Fibroblast of lung (primary cell): ENCODE results near the gene FAM222A.

Source experiments
- EZH2 ChIP-seq: IDR thresholded peaks from 2 replicates; pipeline ENCODE4 v1.5.1; 2012; ENCODE audit warnings: low read length, control low read depth, mild to moderate bottlenecking; ENCODE audit errors: missing control alignments
- TF ChIP-seq, protein P1 (sequence below), 2 donors: IDR thresholded peaks in 1 of 2; conservative IDR thresholded peaks in 1 of 2; 1 replicate in 1 of 2; 2 replicates in 1 of 2; pipeline ENCODE4 v1.5.1; 2011 to 2012; ENCODE audit warnings: low read length in 2 of 2, control low read depth in 1 of 2, inconsistent platforms in 1 of 2, low read depth in 1 of 2, mild to moderate bottlenecking in 1 of 2

GRCh38 chr12:109724321-109724892 is 10.8 kb downstream of the FAM222A start:
- TF ChIP-seq, protein P1, sequence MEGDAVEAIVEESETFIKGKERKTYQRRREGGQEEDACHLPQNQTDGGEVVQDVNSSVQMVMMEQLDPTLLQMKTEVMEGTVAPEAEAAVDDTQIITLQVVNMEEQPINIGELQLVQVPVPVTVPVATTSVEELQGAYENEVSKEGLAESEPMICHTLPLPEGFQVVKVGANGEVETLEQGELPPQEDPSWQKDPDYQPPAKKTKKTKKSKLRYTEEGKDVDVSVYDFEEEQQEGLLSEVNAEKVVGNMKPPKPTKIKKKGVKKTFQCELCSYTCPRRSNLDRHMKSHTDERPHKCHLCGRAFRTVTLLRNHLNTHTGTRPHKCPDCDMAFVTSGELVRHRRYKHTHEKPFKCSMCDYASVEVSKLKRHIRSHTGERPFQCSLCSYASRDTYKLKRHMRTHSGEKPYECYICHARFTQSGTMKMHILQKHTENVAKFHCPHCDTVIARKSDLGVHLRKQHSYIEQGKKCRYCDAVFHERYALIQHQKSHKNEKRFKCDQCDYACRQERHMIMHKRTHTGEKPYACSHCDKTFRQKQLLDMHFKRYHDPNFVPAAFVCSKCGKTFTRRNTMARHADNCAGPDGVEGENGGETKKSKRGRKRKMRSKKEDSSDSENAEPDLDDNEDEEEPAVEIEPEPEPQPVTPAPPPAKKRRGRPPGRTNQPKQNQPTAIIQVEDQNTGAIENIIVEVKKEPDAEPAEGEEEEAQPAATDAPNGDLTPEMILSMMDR (conservative IDR thresholded peaks at IDR 0.05 in 1 of 2, IDR thresholded peaks at IDR 0.05 in 1 of 2; ENCODE audit: low read depth in 1 of 2, low read length in 2 of 2), result no peak
- TF ChIP-seq EZH2, result no peak
